ENCODE data around the gene VAC14. TPM values are rescaled to one million over a fixed set of nuclear protein-coding genes. Genes with fewer than 3 reads are reported as not detected.

The VAC14 gene
- total RNA-seq, 1 experiment from 2014 or later = 49.9 TPM

DNA sequence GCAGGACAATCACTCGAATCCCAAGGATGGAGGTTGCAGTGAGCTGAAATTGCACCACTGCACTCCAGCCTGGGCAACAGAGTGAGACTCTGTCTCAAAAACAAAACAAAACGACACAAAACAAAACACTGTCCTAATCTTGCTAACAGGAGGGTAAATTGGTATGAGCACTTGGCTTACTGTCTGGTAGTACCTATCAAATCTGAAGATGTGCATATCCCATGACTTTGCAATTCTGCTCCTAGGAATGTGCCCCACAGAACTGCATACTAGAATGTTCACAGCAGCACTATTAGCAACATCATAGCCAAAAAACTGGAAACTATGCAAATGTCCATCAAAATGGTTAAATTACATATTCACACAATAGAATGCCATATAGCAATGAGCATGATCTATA lies 130.8 kb downstream of the VAC14 start:
- no peaks in the 10 kb centered on the region for H3K4me1 ChIP-seq (ENCODE audit: insufficient read depth, low read length)
- H2AK5ac ChIP-seq (ENCODE audit: insufficient read length, low read length) = no peak overlapping the region
- H3K27me3 Mint-ChIP-seq (ENCODE audit: low read depth) = no peaks in the 10 kb centered on the region
- no peak overlapping the region for H4K8ac ChIP-seq (replicated peaks; ENCODE audit: insufficient read length, low read depth, low read length)
- H3K79me1 ChIP-seq (ENCODE audit: insufficient read depth, low read depth, low read length, poor library complexity, severe bottlenecking) = no peaks in the 10 kb centered on the region
- peaks cover 10 to 14% of the 10 kb centered on the region in 2 experiments for H3K9me3 Mint-ChIP-seq
- H2BK120ac ChIP-seq (ENCODE audit: low read depth, low read length, poor library complexity, severe bottlenecking) = no peak overlapping the region
- H3K9ac ChIP-seq (ENCODE audit: extremely low read depth, insufficient read length, low read length) = no peak overlapping the region
- H3T11ph ChIP-seq (ENCODE audit: low read length) = no peak overlapping the region
- no peak overlapping the region for H3K14ac ChIP-seq (ENCODE audit: insufficient read depth, low read length)
- no peaks in the 10 kb centered on the region for H3K9me3 ChIP-seq (ENCODE audit: control insufficient read depth, low read depth, low read length)
- no peak overlapping the region for H2BK15ac ChIP-seq (ENCODE audit: low read depth, low read length)
- no peak overlapping the region for H3K56ac ChIP-seq (ENCODE audit: insufficient read length, low read depth, low read length)
- H3K23ac ChIP-seq (ENCODE audit: insufficient read length, low read depth, low read length) = no peak overlapping the region
- H3K79me2 ChIP-seq (ENCODE audit: insufficient read depth, low read length) = no peaks in the 10 kb centered on the region
- no peak overlapping the region for H2BK20ac ChIP-seq (ENCODE audit: low read depth, low read length, poor library complexity, severe bottlenecking)
- H3K27ac Mint-ChIP-seq = no peak overlapping the region
- H2BK5ac ChIP-seq (ENCODE audit: insufficient read length, low read length) = no peak overlapping the region
- no peak overlapping the region for H3K27ac ChIP-seq (ENCODE audit: insufficient read length, low read depth, low read length)
- no peak overlapping the region for H3K4me2 ChIP-seq (ENCODE audit: insufficient read depth, insufficient read length, low read length)
- no peak overlapping the region for H4K91ac ChIP-seq (ENCODE audit: insufficient read length, low read depth, low read length)
- DNase-seq = no peak
- H3K18ac ChIP-seq (ENCODE audit: insufficient read length, low read depth, low read length) = no peak overlapping the region
- H3K27me3 ChIP-seq (ENCODE audit: insufficient read depth, low read length) = no peaks in the 10 kb centered on the region
- no peak overlapping the region for H3K4me3 Mint-ChIP-seq
- H2AFZ ChIP-seq (ENCODE audit: low read length) = no peak overlapping the region
- no peaks in the 10 kb centered on the region for H4K20me1 ChIP-seq (ENCODE audit: control insufficient read depth, insufficient read depth, insufficient read length)
- TF ChIP-seq, protein P1, sequence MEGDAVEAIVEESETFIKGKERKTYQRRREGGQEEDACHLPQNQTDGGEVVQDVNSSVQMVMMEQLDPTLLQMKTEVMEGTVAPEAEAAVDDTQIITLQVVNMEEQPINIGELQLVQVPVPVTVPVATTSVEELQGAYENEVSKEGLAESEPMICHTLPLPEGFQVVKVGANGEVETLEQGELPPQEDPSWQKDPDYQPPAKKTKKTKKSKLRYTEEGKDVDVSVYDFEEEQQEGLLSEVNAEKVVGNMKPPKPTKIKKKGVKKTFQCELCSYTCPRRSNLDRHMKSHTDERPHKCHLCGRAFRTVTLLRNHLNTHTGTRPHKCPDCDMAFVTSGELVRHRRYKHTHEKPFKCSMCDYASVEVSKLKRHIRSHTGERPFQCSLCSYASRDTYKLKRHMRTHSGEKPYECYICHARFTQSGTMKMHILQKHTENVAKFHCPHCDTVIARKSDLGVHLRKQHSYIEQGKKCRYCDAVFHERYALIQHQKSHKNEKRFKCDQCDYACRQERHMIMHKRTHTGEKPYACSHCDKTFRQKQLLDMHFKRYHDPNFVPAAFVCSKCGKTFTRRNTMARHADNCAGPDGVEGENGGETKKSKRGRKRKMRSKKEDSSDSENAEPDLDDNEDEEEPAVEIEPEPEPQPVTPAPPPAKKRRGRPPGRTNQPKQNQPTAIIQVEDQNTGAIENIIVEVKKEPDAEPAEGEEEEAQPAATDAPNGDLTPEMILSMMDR (conservative IDR thresholded peaks at IDR 0.05) = no peak
- WGBS (ENCODE audit: extremely low coverage, insufficient read length, low lambda C conversion rate) = no CpG with 5 or more reads among the region's 2 CpGs
- no peak overlapping the region for H4K5ac ChIP-seq (ENCODE audit: insufficient read length, low read depth, low read length)
- no peak overlapping the region for H3K4ac ChIP-seq (ENCODE audit: low read depth, low read length)
- H3K36me3 Mint-ChIP-seq (ENCODE audit: insufficient read depth in 1 of 3, low read depth in 3 of 3) = peaks cover 46 to 79% (median 78%) of the 10 kb centered on the region in 3 experiments
- H3K23me2 ChIP-seq (ENCODE audit: insufficient read length, low read depth, low read length, poor library complexity, severe bottlenecking) = no peaks in the 10 kb centered on the region
- H2BK12ac ChIP-seq (ENCODE audit: insufficient read length, low read depth, low read length) = no peak overlapping the region
- no peaks in the 10 kb centered on the region for H3K4me1 Mint-ChIP-seq
